HG02852 (cell line): ENCODE measurements around the gene RAB28.
A peak's percentile ranks its signal among the peaks of the same experiment; 100 is the strongest.
"Not testable (repeated sequence)": the region's sequence is repeated elsewhere in the genome, so short reads cannot be mapped to it uniquely, and the experiment has no call there.

Experiments
- ATAC-seq: cut with Tn5 transposase; IDR thresholded peaks from one replicate; pipeline ENCODE4 v1.9.1; 2021; ENCODE audit warnings: mild to moderate bottlenecking, moderate library complexity; ENCODE audit not compliant: unreplicated experiment

The RAB28 gene

DNA sequence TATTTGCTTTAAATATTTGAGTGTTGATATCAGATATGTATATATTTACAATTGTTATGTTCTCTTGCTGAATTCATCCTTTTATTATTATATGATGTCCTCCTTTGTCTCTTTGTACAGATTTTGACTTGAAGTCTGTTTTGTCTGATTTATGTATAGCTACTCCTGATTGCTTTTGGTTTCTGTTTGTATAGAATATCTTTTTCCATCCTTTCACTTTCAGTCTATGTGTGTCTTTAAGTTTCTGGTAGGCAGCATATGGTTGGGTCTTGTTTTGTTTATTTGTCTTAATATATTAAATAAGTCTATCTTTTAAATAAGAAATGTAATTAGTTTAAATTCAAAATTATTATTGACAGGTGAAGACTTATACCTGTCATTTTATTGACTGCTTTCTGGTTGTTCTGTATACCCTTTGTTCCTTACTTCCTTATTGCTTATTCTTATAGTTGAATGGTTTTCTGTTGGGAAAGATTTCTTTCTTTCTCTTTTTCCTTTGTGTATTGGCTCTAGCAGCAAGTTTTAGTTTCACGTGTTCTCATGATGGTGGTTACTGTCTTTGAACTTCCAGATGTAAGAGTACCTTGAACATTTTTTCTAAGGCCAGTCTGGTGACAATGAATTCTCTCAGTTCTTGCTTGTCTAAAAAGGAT lies 31.1 kb downstream of the RAB28 start:
- ATAC-seq = no peak

DNA sequence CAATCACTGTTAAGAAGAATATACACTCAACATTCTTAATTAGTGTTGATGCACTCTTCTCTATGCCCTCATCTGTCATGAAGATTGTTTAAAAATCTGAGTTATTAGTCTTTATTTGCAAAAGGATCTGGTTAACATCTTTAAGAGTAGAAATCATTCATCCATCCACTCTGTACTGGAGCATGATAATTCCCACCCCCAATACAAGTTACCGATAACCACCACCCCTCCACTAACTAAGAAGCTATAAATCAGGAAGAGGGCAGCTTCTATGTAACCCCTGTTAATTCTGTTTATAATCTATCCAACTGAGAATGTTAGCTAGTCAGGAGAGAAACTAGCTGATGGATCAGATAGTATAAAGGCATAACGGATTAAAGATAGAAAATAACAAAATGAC lies 34.5 kb downstream of the RAB28 start:
- ATAC-seq = no peak

DNA sequence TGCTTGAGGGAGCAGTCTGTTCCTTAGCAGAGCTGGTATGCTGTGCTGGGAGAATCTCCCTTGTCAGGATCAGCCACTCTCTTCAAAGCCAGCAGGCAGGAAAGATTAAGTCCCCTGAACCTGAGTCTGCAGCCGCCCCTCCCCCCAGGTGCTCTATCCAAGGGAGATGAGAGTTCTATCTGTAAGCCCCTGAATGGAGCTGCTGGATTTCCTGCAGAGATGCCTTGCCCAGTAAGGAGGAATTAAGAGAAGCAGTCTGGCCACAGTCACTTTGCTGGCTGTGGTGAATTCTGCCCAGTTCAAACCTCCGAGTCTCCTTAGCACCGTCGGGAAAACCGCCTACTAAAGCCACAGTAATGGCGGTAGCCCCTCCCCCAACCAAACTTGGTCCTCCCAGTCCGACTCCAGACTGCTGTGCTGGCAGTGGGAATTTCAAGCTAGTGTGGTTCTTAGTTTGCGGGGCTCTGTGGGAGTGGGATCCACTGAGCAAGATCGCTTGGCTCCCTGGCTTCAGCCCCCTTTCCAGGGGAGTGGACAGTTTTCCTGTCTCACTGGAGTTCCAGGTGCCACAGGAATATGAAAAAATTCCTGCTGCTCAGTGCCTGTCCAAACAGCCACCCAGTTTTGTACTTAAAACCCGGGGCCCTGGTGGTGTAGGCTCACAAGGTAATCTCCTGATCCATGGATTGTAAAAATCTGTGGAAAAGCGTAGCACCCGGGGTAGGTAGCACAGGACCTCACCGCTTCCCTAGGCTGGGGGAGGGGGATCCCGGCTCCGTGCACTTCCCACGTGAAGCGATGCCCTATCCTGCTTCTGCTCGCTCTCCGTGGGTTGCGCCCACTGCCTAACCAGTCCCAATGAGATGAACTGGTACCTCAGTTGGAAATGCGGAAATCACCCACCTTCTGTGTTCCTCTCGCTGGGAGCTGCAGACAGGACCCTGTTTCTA lies 38.0 kb downstream of the RAB28 start:
- ATAC-seq = no peak

DNA sequence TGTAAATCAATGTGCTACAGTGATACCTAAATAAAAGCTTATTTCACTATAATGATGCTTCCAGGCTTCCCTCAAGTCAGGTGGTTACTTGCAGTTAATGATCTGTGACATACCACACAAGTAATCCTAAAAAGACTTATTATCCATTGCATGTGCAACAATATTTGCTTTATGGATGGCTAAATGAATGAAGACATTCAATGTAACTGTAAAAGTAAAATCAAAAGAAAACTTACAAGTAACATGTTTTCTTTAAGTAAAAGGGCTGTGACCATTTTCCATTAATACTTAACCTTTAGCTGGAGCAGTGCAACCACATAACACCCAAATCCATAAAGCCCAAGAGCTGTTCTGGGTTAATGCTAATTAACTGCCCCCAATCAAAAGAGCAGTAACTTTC lies 42.6 kb downstream of the RAB28 start:
- ATAC-seq = no peak

DNA sequence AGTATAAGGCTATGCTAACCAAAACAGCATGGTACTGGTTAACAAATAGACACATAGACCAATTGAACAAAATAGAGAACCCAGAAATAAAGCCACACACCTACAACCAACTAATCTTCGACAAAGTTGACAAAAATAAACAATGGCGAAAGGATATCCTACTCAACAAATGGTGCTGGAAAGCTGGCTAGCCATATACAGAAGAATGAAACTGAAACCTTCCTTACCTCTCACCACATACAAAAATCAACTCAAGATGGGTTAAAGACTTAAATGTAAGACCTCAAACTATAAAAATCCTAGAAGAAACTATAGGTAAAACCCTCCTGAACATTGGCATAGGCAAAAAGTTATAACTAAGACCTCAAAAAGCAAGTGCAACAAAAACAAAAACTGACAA lies 47.2 kb downstream of the RAB28 start:
- ATAC-seq = no peak

DNA sequence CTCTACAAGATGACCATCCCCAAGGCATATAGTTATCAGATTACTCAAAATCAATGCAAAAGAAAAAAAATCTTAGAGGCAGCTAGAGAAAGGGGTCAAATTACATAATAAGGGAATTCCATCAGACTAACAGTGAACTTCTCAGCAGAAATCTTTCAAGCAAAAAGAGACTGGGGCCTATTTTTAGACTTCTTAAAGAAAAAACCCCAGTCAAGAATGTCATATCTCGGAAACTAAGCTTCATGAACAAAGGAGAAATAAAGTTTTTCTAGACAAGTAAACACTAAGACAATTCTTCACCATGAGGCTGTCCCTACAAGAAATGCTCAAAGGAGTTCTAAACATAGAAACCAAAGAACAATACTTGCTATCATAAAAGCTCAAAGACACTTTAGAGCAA lies 51.7 kb downstream of the RAB28 start:
- ATAC-seq = no peak

DNA sequence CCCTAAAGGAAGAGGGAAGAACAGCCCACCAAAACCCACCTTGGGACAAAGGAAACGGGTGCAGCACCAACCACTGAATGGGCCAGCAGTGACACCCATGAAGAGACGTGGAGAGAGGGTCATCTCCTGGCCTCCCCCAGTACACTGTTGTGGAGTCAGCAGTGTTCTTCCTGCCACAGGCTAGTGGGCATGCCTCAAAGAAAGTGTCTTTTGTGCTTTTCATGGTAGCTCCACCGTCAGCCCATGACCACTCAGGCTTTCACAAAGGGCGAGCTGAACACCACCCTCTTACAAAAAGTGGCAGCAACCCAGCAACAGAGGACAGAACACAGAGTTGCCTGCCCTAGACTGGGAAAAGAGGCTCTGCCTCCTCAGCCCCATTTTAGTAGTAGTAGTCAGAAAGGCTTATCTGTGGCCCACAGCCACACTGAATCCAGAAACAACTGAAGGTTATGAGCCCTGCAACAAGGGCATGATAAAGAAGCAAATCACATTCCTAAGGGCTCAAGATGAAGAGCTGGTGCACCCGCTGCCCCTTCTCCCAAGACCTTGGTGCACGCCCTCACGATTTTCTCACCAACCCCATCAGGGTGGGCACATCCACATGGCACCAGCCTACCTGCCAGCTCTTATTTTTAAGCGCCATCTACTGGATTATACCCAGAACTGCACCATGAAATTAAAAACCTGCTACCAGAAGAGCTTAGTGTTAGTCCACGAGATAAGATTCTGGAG lies 53.1 kb downstream of the RAB28 start:
- ATAC-seq = no peak

DNA sequence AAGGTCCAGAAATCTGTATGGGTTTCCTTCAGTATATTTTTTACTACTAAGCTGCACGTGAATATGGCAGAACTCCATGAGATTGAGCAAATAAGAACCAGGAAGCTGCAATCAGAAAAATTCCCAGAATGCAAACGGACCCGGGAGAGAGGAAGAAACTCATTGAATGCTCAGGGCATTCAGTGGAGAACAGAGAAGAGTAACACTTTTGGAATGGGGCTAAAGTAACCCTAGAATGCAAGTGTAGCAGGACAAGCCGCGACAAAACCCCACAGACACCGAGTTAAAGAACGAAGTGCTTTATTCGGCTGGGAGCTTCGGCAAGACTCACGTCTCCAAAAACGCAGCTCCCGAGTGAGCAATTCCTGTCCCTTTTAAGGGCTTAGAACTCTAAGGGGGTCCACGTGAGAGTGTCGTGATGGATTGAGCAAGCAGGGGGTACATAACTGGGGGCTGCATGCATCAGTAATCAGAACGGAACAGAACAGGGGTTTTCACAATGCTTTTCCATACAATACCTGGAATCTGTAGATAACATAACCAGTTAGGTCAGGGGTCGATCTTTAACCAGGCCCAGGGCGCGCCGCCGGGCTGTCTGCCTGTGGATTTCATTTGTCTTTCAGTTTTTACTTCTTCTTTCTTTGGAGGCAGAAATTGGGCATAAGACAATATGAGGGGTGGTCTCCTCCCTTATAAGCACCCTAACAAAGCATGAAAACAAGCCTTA lies 56.4 kb downstream of the RAB28 start:
- ATAC-seq = no peak

DNA sequence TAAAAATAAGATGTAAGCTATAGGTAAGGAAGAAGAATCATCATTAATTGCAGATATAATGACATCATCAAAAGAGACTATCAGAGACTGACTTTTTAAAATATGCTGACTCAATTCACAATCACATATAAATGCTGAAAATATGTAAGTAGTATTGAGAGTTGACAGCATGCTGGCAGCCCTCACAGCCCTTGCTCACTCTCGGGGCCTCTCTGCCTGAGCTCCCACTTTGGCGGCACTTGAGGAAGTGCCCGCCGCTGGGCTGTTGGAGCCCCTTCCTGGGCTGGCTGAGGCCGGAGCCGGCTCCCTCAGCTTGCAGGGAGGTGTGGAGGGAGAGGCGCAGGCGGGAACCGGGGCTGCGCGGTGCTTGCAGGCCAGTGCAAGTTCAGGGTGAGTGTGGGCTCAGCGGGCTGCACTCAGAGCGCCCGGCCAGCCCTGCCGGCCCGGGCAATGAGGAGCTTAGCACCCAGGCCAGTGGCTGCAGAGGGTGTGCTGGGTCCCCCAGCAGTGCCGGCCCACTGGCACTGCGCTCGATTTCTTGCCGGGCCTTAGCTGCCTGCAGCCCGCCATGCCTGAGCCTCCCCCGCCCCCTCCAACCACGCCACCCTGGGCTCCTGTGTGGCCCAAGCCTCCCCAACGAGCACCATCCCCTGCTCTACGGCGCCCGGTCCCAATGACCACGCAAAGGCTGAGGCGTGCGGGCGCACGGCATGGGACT lies 68.9 kb downstream of the RAB28 start:
- no peak for ATAC-seq

DNA sequence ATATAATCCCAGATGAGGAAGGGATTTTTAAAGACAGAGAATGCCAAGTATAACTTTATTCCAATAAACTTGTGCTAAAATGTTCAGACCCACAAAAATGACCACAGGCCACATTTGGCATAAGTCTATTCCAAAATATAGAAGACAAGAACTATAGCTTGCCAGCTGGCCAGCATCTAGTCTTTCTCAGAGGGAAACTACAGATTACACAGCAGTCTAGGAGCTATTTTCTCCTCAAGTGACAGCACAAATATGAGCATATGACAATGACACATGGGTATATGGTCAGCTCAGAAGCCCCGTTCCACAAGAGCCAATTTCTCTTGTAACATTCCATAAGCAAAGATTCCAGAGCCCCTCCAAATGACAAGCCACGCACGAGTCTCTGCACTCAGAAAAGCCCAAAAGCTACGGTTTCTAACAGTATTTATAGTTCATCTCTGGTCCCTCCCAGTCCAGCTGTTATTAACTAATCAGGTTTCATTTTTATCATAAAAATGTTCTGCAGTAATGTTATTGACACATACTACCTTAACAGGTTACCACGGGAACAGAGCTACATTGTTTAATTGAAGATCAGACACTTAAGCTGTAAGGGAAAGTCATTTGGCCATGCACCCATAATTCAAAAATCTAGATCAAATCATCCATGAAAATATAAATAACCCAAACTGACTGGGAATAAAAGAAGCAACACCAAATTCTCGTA lies 70.3 kb downstream of the RAB28 start:
- no peak for ATAC-seq

DNA sequence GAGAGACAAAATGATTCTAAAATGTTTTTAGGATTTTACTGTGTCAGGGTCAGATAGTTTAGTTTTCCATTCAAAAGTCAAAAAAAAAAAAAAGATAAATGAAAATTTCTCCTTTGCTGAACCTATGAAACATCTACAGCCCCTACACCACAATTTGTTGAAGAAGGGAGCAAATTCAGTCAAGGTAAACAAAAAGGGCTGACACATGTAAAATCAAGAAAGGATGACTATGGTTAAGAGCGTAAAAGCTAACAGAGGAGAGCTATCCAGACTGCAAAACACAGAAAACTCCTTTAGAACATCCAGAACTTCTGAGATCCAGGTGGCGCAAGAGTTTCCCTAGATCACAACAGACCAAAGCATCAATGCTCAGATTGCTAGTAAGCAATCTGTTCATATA lies 72.2 kb downstream of the RAB28 start:
- no peak for ATAC-seq

DNA sequence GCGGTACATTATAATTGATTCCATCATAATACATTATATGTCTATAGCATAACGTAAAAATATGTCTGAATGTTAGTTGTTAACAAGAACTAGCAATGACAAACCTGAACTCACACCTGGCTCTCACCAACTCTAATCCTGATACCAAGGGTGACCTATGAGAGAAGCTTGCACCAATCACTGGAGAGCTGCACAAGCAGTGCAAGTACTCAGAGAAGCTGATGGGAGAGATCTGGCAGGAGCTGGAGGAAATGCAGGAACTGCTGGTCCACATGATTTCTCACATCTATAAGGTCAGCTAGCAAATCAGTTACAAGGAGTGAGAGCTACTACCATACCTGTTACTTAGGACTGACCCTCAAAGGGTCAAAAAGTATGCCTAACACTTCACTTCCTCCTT lies 74.8 kb downstream of the RAB28 start:
- no peak for ATAC-seq

DNA sequence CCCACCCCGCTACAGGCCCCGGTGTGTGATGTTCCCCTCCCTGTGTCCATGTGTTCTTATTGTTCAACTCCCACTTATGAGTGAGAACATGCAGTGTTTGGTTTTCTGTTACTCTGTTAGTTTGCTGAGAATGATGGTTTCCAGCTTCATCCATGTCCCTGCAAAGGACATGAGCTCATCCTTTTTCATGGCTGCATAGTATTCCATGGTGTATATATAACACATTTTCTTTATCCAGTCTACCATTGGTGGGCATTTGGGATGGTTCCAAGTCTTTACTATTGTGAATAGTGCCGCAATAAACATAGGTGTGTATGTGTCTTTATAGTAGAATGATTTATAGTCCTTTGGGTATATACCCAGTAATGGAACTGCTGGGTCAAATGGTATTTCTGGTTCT lies 78.0 kb downstream of the RAB28 start:
- ATAC-seq = not testable (repeated sequence)

DNA sequence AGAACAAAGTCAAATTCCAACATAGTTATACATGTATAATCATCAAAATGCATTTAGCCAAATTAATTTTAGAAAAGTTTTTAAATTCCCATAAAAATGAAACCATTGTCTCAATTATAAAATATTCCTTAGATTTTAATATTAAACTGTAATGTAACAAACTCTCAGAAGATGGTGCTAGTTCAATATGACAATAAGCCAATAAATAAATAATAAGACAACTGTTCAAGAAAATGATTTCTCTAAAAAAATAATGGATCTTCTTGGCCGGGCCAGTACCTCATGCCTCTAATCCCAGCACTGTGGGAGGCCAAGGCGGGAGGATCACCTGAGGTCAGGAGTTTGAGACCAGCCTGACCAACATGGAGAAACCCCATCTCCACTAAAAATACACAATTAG lies 80.3 kb downstream of the RAB28 start:
- ATAC-seq = no peak

DNA sequence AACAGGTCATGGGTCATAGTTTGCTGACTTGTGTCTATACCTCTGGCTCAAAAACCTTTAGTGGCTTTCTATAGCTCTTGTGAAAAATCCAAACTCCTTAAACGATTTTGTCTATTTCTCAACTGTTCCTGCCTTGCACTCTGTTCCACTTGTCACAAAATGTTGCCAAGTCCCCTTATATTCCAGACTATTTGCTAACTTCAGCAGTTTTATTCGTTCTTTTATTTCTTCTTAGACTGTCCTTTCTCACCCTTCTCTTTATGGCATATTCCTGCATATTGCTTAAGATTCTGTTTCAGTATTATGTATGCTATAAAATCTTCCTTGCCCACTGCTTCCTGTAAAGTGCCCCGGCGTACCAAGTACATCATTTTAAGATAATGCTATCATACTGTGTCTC lies 80.8 kb downstream of the RAB28 start:
- ATAC-seq = no peak

DNA sequence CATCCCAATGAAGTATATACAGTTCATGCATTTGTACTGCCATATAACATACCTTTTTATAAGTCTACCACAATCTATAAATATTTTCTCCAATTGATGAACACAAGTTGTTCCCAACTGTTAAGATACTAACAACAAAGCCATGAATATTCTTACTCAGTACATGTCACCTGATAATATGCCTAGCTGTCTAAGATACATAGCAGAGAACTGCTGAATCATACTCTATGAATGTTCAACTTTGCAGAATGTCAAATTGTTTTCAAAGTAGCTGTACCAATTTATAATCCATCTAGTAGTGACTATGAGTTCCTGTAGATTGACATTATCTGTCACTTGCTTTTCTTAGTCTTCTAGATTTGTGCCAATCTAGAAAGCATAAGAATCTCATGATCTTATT lies 84.9 kb downstream of the RAB28 start:
- no peak for ATAC-seq

DNA sequence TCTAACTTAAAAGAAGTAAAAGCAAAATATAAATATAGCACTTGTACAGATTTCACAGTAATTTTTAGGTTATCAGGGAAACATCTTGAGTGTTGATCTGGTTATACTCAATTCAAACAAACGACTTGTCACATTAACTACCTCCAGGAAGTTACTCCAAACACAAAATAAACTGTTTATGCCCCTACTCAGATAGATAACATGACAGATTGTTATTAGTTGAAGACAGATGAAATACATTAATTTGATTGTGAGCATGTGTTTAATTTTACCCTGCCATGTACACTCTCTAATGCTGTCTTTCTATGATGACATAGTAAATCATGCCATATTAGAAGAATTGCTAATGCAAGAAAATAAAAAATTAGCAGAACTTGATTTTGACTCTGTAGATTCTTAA lies 88.0 kb downstream of the RAB28 start:
- no peak for ATAC-seq

DNA sequence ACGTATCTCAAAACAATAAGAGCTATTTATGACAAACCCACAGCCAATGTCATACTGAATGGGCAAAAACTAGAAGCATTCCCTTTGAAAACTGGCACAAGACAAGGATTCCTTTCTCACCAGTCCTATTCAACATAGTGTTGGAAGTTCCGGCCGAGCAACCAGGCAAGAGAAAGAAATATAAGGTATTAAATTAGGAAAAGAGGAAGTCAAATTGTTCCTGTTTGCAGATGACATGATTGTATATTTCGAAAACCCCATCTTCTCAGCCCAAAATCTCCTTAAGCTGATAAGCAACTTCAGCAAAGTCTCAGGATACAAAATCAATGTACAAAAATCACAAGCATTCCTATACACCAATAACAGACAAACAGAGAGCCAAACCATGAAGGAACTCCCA lies 94.2 kb downstream of the RAB28 start:
- ATAC-seq = not testable (repeated sequence)

DNA sequence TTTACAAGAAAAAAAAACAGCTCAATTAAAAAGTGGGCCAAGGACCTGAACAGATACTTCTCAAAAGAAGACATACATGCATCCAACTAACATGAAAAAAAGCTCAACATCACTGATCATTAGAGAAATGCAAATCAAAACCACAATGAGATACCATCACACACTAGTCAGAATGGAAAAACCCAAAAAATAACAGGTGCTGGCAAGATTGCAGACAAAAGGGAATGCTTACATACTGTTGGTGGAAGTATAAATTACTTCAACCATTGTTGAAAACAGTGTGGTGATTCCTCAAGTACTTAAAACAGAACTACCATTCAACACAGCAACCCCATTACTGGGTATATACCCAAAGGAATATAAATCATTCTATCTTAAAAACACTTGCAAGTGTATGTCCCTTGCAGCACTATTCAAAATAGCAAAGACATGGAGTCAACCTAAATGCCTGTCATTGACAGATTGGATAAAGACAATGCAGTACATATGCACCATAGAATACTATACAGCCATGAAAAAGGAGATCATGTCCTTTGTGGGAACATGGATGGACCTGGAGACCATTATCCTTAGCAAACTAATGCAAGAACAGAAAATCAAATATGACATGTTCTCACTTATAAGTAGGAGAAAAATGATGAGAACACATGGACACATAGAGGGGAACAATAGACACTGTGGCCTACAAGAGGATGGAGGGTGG lies 97.6 kb downstream of the RAB28 start:
- peak; percentile 95 for ATAC-seq
